IPS-NIHi11 (cell line): ENCODE measurements around the gene FTSJ1.
"Not testable (repeated sequence)": the region's sequence is repeated elsewhere in the genome, so short reads cannot be mapped to it uniquely, and the experiment has no call there.

ENCODE experiments used
- DNase-seq: peaks from one replicate; pipeline ENCODE4 v3.0.0; 2012; ENCODE audit warnings: mixed read lengths, low spot score

The FTSJ1 gene

GRCh38 chrX:48475774-48476577 is at the start of gene FTSJ1:
TSS of gene FTSJ1 (plus strand) at chrX:48476199. CDS start at chrX:48478048, 1,849 bp downstream.
- DNase-seq: peak; percentile 86

GRCh38 chrX:48427027-48427716 is 48.8 kb upstream of the FTSJ1 start:
- DNase-seq: not testable (repeated sequence)

- DNase-seq: not testable (repeated sequence)
Observed at GRCh38 chrX:48429606-48430005, 46.4 kb upstream of the FTSJ1 start.

GRCh38 chrX:48430166-48430565 is 45.8 kb upstream of the FTSJ1 start:
- not testable (repeated sequence) for DNase-seq

GRCh38 chrX:48433713-48434112 is 42.3 kb upstream of the FTSJ1 start:
- not testable (repeated sequence) for DNase-seq

GRCh38 chrX:48447201-48447600 is 28.8 kb upstream of the FTSJ1 start:
- DNase-seq: not testable (repeated sequence)

GRCh38 chrX:48450076-48450475 is 25.9 kb upstream of the FTSJ1 start:
- no peak for DNase-seq

- DNase-seq: no peak
Observed at GRCh38 chrX:48451708-48452107, 24.3 kb upstream of the FTSJ1 start.

GRCh38 chrX:48456628-48457331 is 19.2 kb upstream of the FTSJ1 start:
- DNase-seq: no peak

- no peak for DNase-seq
Observed at GRCh38 chrX:48458711-48459110, 17.3 kb upstream of the FTSJ1 start.

- DNase-seq: no peak
Observed at GRCh38 chrX:48459483-48459882, 16.5 kb upstream of the FTSJ1 start.

- DNase-seq: no peak
Observed at GRCh38 chrX:48460031-48460430, 16.0 kb upstream of the FTSJ1 start.

GRCh38 chrX:48460606-48461005 is 15.4 kb upstream of the FTSJ1 start:
- DNase-seq: no peak

- no peak for DNase-seq
Observed at GRCh38 chrX:48461830-48462229, 14.2 kb upstream of the FTSJ1 start.

GRCh38 chrX:48465336-48465933 is 10.6 kb upstream of the FTSJ1 start:
- DNase-seq: no peak

- DNase-seq: peak; percentile 64
Observed at GRCh38 chrX:48466696-48467095, 9.3 kb upstream of the FTSJ1 start.

- DNase-seq: peak; percentile 19
Observed at GRCh38 chrX:48467281-48467761, 8.7 kb upstream of the FTSJ1 start.

- no peak for DNase-seq
Observed at GRCh38 chrX:48468247-48468671, 7.7 kb upstream of the FTSJ1 start.

- DNase-seq: no peak
Observed at GRCh38 chrX:48468693-48469691, 7.0 kb upstream of the FTSJ1 start.

GRCh38 chrX:48470110-48470832 is 5.7 kb upstream of the FTSJ1 start, which contains the start of gene SLC38A5:
TSS of gene SLC38A5 (minus strand) at chrX:48470260. CDS start at chrX:48467924, 2,336 bp downstream.
- DNase-seq: no peak
